Measurements from ENCODE around the gene ELF1. TPM values are rescaled to one million over a fixed set of nuclear protein-coding genes. Genes with fewer than 3 reads are reported as not detected.

Gene ELF1
- total RNA-seq, 1 experiment from 2014 or later: 18.7 TPM

GRCh38 chr13:41006978-41007743 is 12.0 kb downstream of the ELF1 start (continued):
- TF ChIP-seq CTCF (IDR thresholded peaks at IDR 0.05): no peak
- TF ChIP-seq GRHL2 (CRISPR knock-in tag; IDR thresholded peaks at IDR 0.05; ENCODE audit: insufficient replicate concordance, severe bottlenecking): no peak
- TF ChIP-seq CREB1 (CRISPR knock-in tag; IDR thresholded peaks at IDR 0.05): no peak
- TF ChIP-seq ZSCAN18 (CRISPR knock-in tag; IDR thresholded peaks at IDR 0.05): no peak
- TF ChIP-seq SMAD4 (CRISPR knock-in tag; IDR thresholded peaks at IDR 0.05): no peak
- no peak for TF ChIP-seq KAT7 (CRISPR knock-in tag; IDR thresholded peaks at IDR 0.05; ENCODE audit: borderline replicate concordance)
- no peak for TF ChIP-seq FOXP1 (CRISPR knock-in tag; IDR thresholded peaks at IDR 0.05; ENCODE audit: borderline replicate concordance)
- TF ChIP-seq NR3C1 (CRISPR knock-in tag; conservative IDR thresholded peaks at IDR 0.05; ENCODE audit: low read depth): no peak
- TF ChIP-seq ZMAT4 (CRISPR knock-in tag; IDR thresholded peaks at IDR 0.05): no peak
- no peak for TF ChIP-seq ZNF317 (CRISPR knock-in tag; IDR thresholded peaks at IDR 0.05; ENCODE audit: borderline replicate concordance, low read depth)
- no peak for TF ChIP-seq MAX (CRISPR knock-in tag; IDR thresholded peaks at IDR 0.05)

GRCh38 chr13:41006306-41006705 is 12.8 kb downstream of the ELF1 start:
- ATAC-seq (no peak), DNase-seq (ENCODE audit: low spot score) (no peak)
- Mint-ChIP-seq H3K36me3 (no peaks in the 10 kb centered on the region), H3K27ac (peak overlapping the region; percentile 43; the same call in 1 of the 2 replicates), H3K9me3 (no peaks in the 10 kb centered on the region), H3K4me1 (peaks cover 34% of the 10 kb centered on the region), H3K27me3 (ENCODE audit: low read depth) (no peaks in the 10 kb centered on the region), H3K4me3 (no peak overlapping the region)
- POLR2A ChIA-PET: no interaction called here
- TF ChIP-seq PRDM15 (CRISPR knock-in tag; IDR thresholded peaks at IDR 0.05) (no peak), FOXK1 (CRISPR knock-in tag; IDR thresholded peaks at IDR 0.05) (no peak), ZNF138 (CRISPR knock-in tag; conservative IDR thresholded peaks at IDR 0.05) (no peak), ETV6 (CRISPR knock-in tag; IDR thresholded peaks at IDR 0.05) (no peak), JAZF1 (CRISPR knock-in tag; IDR thresholded peaks at IDR 0.05) (no peak), NR1H2 (CRISPR knock-in tag; IDR thresholded peaks at IDR 0.05) (no peak), MAX (CRISPR knock-in tag; IDR thresholded peaks at IDR 0.05) (no peak), MXD4 (CRISPR knock-in tag; IDR thresholded peaks at IDR 0.05; ENCODE audit: borderline replicate concordance) (no peak), ZMAT4 (CRISPR knock-in tag; IDR thresholded peaks at IDR 0.05) (no peak), TEAD1 (CRISPR knock-in tag; IDR thresholded peaks at IDR 0.05) (no peak), ZNF396 (CRISPR knock-in tag; IDR thresholded peaks at IDR 0.05; ENCODE audit: borderline replicate concordance) (no peak), ZBTB43 (CRISPR knock-in tag; IDR thresholded peaks at IDR 0.05) (no peak), KAT7 (CRISPR knock-in tag; IDR thresholded peaks at IDR 0.05; ENCODE audit: borderline replicate concordance) (no peak)
- CTCF ChIA-PET: no interaction called here

Measured in WTC11 (cell line).